HG02852 (cell line): ENCODE results near the gene TCIRG1.

Experiments used
- ATAC-seq: cut with Tn5 transposase; IDR thresholded peaks from one replicate; pipeline ENCODE4 v1.9.1; 2021; ENCODE audit warnings: mild to moderate bottlenecking, moderate library complexity; ENCODE audit not compliant: unreplicated experiment

TCIRG1 gene

GRCh38 chr11:68051191-68052136 is 12.6 kb downstream of the TCIRG1 start:
- no peak for ATAC-seq

- ATAC-seq = no peak
Observed at GRCh38 chr11:68052137-68052873, 13.5 kb downstream of the TCIRG1 start.

GRCh38 chr11:68053117-68053516 is 14.3 kb downstream of the TCIRG1 start:
- ATAC-seq = no peak

GRCh38 chr11:68053981-68054812 is 15.4 kb downstream of the TCIRG1 start:
- no peak for ATAC-seq

- no peak for ATAC-seq
Observed at GRCh38 chr11:68056317-68057285, 17.8 kb downstream of the TCIRG1 start.

GRCh38 chr11:68057807-68058206 is 19.0 kb downstream of the TCIRG1 start:
- no peak for ATAC-seq

GRCh38 chr11:68061508-68061907 is 22.7 kb downstream of the TCIRG1 start:
- ATAC-seq = no peak

GRCh38 chr11:68064926-68065325 is 26.1 kb downstream of the TCIRG1 start:
- ATAC-seq = no peak

GRCh38 chr11:68065841-68066240 is 27.0 kb downstream of the TCIRG1 start:
- no peak for ATAC-seq

- no peak for ATAC-seq
Observed at GRCh38 chr11:68066742-68067141, 27.9 kb downstream of the TCIRG1 start.

- ATAC-seq = no peak
Observed at GRCh38 chr11:68067991-68068390, 29.2 kb downstream of the TCIRG1 start.

GRCh38 chr11:68071281-68072048 is 32.6 kb downstream of the TCIRG1 start:
- ATAC-seq = no peak

GRCh38 chr11:68074584-68075352 is 35.9 kb downstream of the TCIRG1 start:
- ATAC-seq = no peak

GRCh38 chr11:68076371-68077042 is 37.7 kb downstream of the TCIRG1 start:
- no peak for ATAC-seq

- ATAC-seq = no peak
Observed at GRCh38 chr11:68077617-68078582, 39.1 kb downstream of the TCIRG1 start.

- ATAC-seq = no peak
Observed at GRCh38 chr11:68080860-68081259, 42.0 kb downstream of the TCIRG1 start.

- no peak for ATAC-seq
Observed at GRCh38 chr11:68081691-68082090, 42.9 kb downstream of the TCIRG1 start.
